IMR-90 (cell line): ENCODE measurements around the gene SNX30. TPM values are rescaled to one million over a fixed set of nuclear protein-coding genes. Genes with fewer than 3 reads are reported as not detected.

ENCODE experiments used
- ATAC-seq: fragments of 200-7000 bp; cut with Tn5 transposase; 2 replicates; pipeline ENCODE4 v1.9.1; 2020; ENCODE audit warnings: low read depth, mild to moderate bottlenecking, moderate library complexity
- BruUV-seq: library from RNA; stranded (reverse); fragments of 400-500 nt; replicated peaks from 2 replicates; lab custom pipeline; 2021; lab: Mats Ljungman, UMichigan
- CTCF ChIA-PET: fragments of 300-600 bp; formaldehyde crosslinking; extraction: SDS; loops from one replicate; lab custom pipeline; 2021; ENCODE audit warnings: antibody characterized with exemption; lab: Yijun Ruan, JAX
- POLR2A ChIA-PET: fragments of 300-600 bp; sonication (Branson Sonifier 250); formaldehyde crosslinking; loops from one replicate; lab custom pipeline; 2022; ENCODE audit warnings: antibody characterized with exemption; ENCODE audit not compliant: unreplicated experiment; lab: Charles Lee
- DNase-seq: peaks from one replicate; pipeline ENCODE4 v3.0.0; 2013
- H2AFZ ChIP-seq: replicated peaks from 2 replicates; pipeline ENCODE3; 2013; ENCODE audit warnings: low read length, mild to moderate bottlenecking; ENCODE audit not compliant: poor library complexity
- H2AK5ac ChIP-seq: 2 replicates; pipeline ENCODE4 v1.6.1; 2013; ENCODE audit warnings: low read depth, low read length, inconsistent platforms
- H2AK9ac ChIP-seq: replicated peaks from 2 replicates; pipeline ENCODE3; 2013; ENCODE audit warnings: mild to moderate bottlenecking, low read depth, low read length, moderate library complexity; ENCODE audit not compliant: poor library complexity
- H2BK120ac ChIP-seq: 2 replicates; pipeline ENCODE4 v1.6.1; 2013; ENCODE audit warnings: low read depth, low read length, inconsistent platforms
- H2BK15ac ChIP-seq: 3 replicates; pipeline ENCODE4 v1.6.1; 2013; ENCODE audit warnings: low read depth, low read length, inconsistent platforms
- H2BK20ac ChIP-seq: 2 replicates; pipeline ENCODE4 v1.6.1; 2013; ENCODE audit warnings: low read depth, mild to moderate bottlenecking, inconsistent platforms, low read length, moderate library complexity
- H2BK5ac ChIP-seq: 2 replicates; pipeline ENCODE4 v1.6.1; 2013; ENCODE audit warnings: mild to moderate bottlenecking, low read depth, low read length, inconsistent platforms; ENCODE audit not compliant: poor library complexity, severe bottlenecking
- H3K14ac ChIP-seq: replicated peaks from 2 replicates; pipeline ENCODE4 v1.6.1; 2013; ENCODE audit warnings: low read depth, low read length, inconsistent platforms
- H3K18ac ChIP-seq: 2 replicates; pipeline ENCODE4 v1.6.1; 2013; ENCODE audit warnings: low read depth, low read length, control low read depth
- H3K23ac ChIP-seq: 2 replicates; pipeline ENCODE4 v1.6.1; 2013; ENCODE audit warnings: low read depth, low read length, inconsistent platforms
- H3K27ac ChIP-seq: 2 replicates; pipeline ENCODE4 v1.5.1; 2013; ENCODE audit warnings: mild to moderate bottlenecking, control low read depth, low read length; ENCODE audit not compliant: insufficient read depth
- H3K27me3 ChIP-seq: 2 replicates; pipeline ENCODE4 v1.6.1; 2013; ENCODE audit warnings: low read length; ENCODE audit not compliant: control insufficient read depth, insufficient read depth
- H3K36me3 ChIP-seq: 2 replicates; pipeline ENCODE4 v1.6.1; 2013; ENCODE audit warnings: low read length, mixed read lengths; ENCODE audit not compliant: control insufficient read depth, insufficient read depth
- H3K4ac ChIP-seq: 2 replicates; pipeline ENCODE4 v1.6.1; 2013; ENCODE audit warnings: low read depth, low read length, inconsistent platforms
- H3K4me1 ChIP-seq: 2 replicates; pipeline ENCODE4 v1.6.1; 2013; ENCODE audit warnings: low read length, mixed read lengths; ENCODE audit not compliant: control insufficient read depth, insufficient read depth
- H3K4me2 ChIP-seq: 2 replicates; pipeline ENCODE4 v1.6.1; 2013; ENCODE audit warnings: low read depth, mild to moderate bottlenecking, control low read depth, low read length, moderate library complexity
- H3K4me3 ChIP-seq: 2 replicates; pipeline ENCODE4 v1.5.1; 2013; ENCODE audit warnings: low read depth, mild to moderate bottlenecking, control low read depth, low read length, moderate library complexity; ENCODE audit not compliant: insufficient read depth
- H3K56ac ChIP-seq: 2 replicates; pipeline ENCODE4 v1.6.1; 2013; ENCODE audit warnings: low read length, inconsistent platforms; ENCODE audit not compliant: insufficient read depth; ENCODE audit errors: extremely low read depth
- H3K79me1 ChIP-seq, 2 experiments: 2 replicates each; pipeline ENCODE4 v1.6.1; 2013; ENCODE audit warnings: low read length in 2 of 2, inconsistent platforms in 1 of 2, low read depth in 1 of 2
- H3K9ac ChIP-seq: 2 replicates; pipeline ENCODE4 v1.6.1; 2013; ENCODE audit warnings: low read depth, low read length, control low read depth
- H3K9me1 ChIP-seq: 2 replicates; pipeline ENCODE4 v1.6.1; 2013; ENCODE audit warnings: low read length, inconsistent platforms; ENCODE audit not compliant: insufficient read depth
- H3K9me3 ChIP-seq: 2 replicates; pipeline ENCODE4 v1.6.1; 2013; ENCODE audit warnings: low read length; ENCODE audit not compliant: control insufficient read depth, insufficient read depth
- H4K20me1 ChIP-seq: 2 replicates; pipeline ENCODE4 v1.6.1; 2013; ENCODE audit warnings: low read length, inconsistent platforms; ENCODE audit not compliant: insufficient read depth
- H4K5ac ChIP-seq: 2 replicates; pipeline ENCODE4 v1.6.1; 2013; ENCODE audit warnings: mild to moderate bottlenecking, low read depth, low read length, control low read depth
- H4K8ac ChIP-seq, 2 experiments: 2 replicates each; pipeline ENCODE4 v1.6.1; 2013; ENCODE audit warnings: low read depth in 2 of 2, low read length in 2 of 2, control low read depth in 1 of 2, inconsistent platforms in 1 of 2
- H4K91ac ChIP-seq: 2 replicates; pipeline ENCODE4 v1.6.1; 2013; ENCODE audit warnings: low read depth, low read length, inconsistent platforms; ENCODE audit not compliant: insufficient read depth
- BHLHE40 ChIP-seq: fragments of 150-350 bp; IDR thresholded peaks from 2 replicates; pipeline ENCODE4 v1.6.1; 2016; ENCODE audit warnings: mild to moderate bottlenecking, low read depth, low read length
- CEBPB ChIP-seq: IDR thresholded peaks from 2 replicates; pipeline ENCODE4 v1.6.1; 2012; ENCODE audit warnings: low read depth, low read length, improper control_type of control experiment
- CHD1 ChIP-seq: IDR thresholded peaks from 2 replicates; pipeline ENCODE4 v1.6.1; 2012; ENCODE audit warnings: low read depth, low read length, improper control_type of control experiment
- FOS ChIP-seq: fragments of 150-350 bp; IDR thresholded peaks from 2 replicates; pipeline ENCODE4 v1.6.1; 2016; ENCODE audit warnings: low read depth, low read length
- MXI1 ChIP-seq: IDR thresholded peaks from 2 replicates; pipeline ENCODE4 v1.6.1; 2012; ENCODE audit warnings: low read depth, mild to moderate bottlenecking, low read length, moderate library complexity, borderline replicate concordance
- NFE2L2 ChIP-seq: fragments of 150-350 bp; IDR thresholded peaks from 2 replicates; pipeline ENCODE4 v1.6.1; 2016; ENCODE audit warnings: low read depth, mild to moderate bottlenecking, low read length
- POLR2A ChIP-seq: IDR thresholded peaks from 2 replicates; pipeline ENCODE4 v1.6.1; 2012; ENCODE audit warnings: mild to moderate bottlenecking, low read depth, low read length
- RCOR1 ChIP-seq: IDR thresholded peaks from 2 replicates; pipeline ENCODE4 v1.6.1; 2012; ENCODE audit warnings: mild to moderate bottlenecking, low read length, improper control_type of control experiment; ENCODE audit not compliant: insufficient replicate concordance
- RFX5 ChIP-seq: IDR thresholded peaks from 2 replicates; pipeline ENCODE4 v1.8.0; 2012; ENCODE audit warnings: low read depth, mild to moderate bottlenecking, low read length, moderate library complexity
- WGBS, 2 experiments: methylation state at CpG; one replicate each; pipeline versions ENCODE4 v1.1.5 to v1.1.7; 2013; ENCODE audit warnings: missing lambda C conversion rate in 2 of 2; ENCODE audit not compliant: insufficient read length in 1 of 2; ENCODE audit errors: extremely low coverage in 2 of 2; 5-methylcytosine and 5-hydroxymethylcytosine counted together
- dilution Hi-C: fragments of 300-500 bp; cut with HindIII; formaldehyde crosslinking; loops from one replicate; pipeline ENCODE4 v1.14.3; 2018; ENCODE audit warnings: low sequenced_read_pairs; ENCODE audit not compliant: unreplicated experiment
- in situ Hi-C: fragments of 300-500 bp; cut with MboI; formaldehyde crosslinking; loops from 3 replicates; pipeline ENCODE4 v1.14.3; 2019; ENCODE audit warnings: low sequenced_read_pairs, inconsistent platforms, mixed read lengths
- intact Hi-C: fragments of 100-400 bp; cut with micrococcal nuclease; formaldehyde crosslinking; loops from 2 replicates; pipeline ENCODE4 v1.10.0; 2022
- polyA plus RNA-seq, 3 experiments: library from polyadenylated mRNA; depleted of rRNA; stranded (reverse); fragments of >200 nt; gene quantifications; 2 replicates each; pipeline ENCODE4 v1.2.3, GENCODE V29; 2012; ENCODE audit warnings: low replicate concordance in 1 of 3
- total RNA-seq: library from RNA; depleted of rRNA; stranded (reverse); fragments of >200 nt; gene quantifications from 2 replicates; pipeline ENCODE4 v1.2.3, GENCODE V29; 2012
- TF ChIP-seq, protein P1 (sequence below): fragments of 150-350 bp; IDR thresholded peaks from 2 replicates; pipeline ENCODE4 v1.6.1; 2017; ENCODE audit warnings: mild to moderate bottlenecking, antibody characterized with exemption, low read length, low read depth
- TF ChIP-seq, protein P2 (sequence below): fragments of 150-350 bp; IDR thresholded peaks from 2 replicates; pipeline ENCODE4 v1.6.1; 2016; ENCODE audit warnings: low read depth, mild to moderate bottlenecking, low read length, moderate library complexity, borderline replicate concordance

SNX30 gene
- total and polyA plus RNA-seq, 2 of the 4 experiments (the other 2 are of a cell fraction): 8.0 to 18.8 TPM

DNA sequence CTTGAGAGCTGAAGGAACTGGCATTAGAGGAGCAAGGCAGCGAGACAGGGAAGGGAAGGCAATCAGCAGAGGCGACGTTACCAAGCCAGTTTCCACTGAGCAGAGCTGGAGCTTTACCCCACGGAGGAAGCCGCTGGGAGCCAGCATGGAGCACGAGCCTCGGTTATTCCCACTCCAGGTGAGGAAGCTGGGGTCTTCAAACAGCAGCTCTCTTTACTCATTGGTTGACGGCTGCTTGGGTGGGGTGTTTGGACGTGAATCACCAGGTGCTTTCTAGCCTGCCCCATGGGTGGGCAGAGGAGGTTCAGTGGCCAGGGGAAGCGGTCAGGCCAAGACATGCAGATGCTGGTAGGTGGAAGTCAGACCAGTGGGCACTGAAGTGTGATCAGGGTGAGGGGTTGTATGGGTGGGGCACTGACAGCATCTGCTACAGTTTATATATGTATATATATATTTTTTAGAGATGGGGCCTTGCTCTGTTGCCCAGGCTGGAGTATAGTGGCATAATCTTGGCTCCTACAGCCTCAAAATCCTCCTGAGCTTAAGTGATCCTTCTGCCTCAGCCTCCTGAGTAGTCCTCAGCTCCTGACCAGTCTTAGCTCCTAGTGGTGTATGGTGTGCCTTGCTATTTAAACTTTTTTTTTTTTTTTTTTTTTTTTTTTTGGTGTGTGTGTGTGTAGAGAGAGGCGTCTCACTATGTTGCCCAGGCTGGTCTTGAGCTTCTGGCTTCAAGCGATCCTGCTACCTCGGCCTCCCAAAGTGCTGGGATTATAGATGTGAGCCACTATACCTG is 12.4 kb downstream of the SNX30 start:
- 97% methylated on average over 5 of the region's 13 CpGs; no CpG with 5 or more reads in 1 of the 2 experiments for whole genome bisulfite sequencing, 2 experiments
- Histone ChIP-seq H2AK5ac (peak overlapping the region; percentile 68), H4K20me1 (peaks cover 45% of the 10 kb centered on the region), H2BK120ac (peak overlapping the region; percentile 48), H2BK5ac (no peak overlapping the region), H3K4me1 (peaks cover 25% of the 10 kb centered on the region), H3K36me3 (no peaks in the 10 kb centered on the region), H3K4me2 (no peak overlapping the region), H2AK9ac (no peak overlapping the region), H4K8ac (no peak overlapping the region), H3K4me3 (no peak overlapping the region), H4K5ac (no peak overlapping the region), H2BK20ac (peak overlapping the region; percentile 58; the same call in 1 of the 2 replicates), H3K14ac (peak overlapping the region; percentile 59; the same call in 1 of the 2 replicates), H3K9me1 (peaks cover 35% of the 10 kb centered on the region), H3K56ac (no peak overlapping the region), H3K23ac (peak overlapping the region; percentile 39; the same call in 1 of the 2 replicates), H2AFZ (no peak overlapping the region), H3K27me3 (no peaks in the 10 kb centered on the region), H3K79me1 (peaks cover 33 to 64% of the 10 kb centered on the region in 2 experiments; a peak in 3 of 4 replicates), H3K9ac (no peak overlapping the region), H4K91ac (peak overlapping the region; percentile 40), H3K18ac (no peak overlapping the region), H2BK15ac (peak overlapping the region; percentile 8; the same call in 1 of the 3 replicates), H3K27ac (no peak overlapping the region), H3K9me3 (no peaks in the 10 kb centered on the region), H3K4ac (peak overlapping the region; percentile 63)
- POLR2A ChIA-PET: no interaction called here
- no TSS peak for BruUV-seq
- CTCF ChIA-PET: no interaction called here
- TF ChIP-seq NFE2L2 (no peak), FOS (no peak), RCOR1 (no peak), MXI1 (no peak), POLR2A (no peak), CEBPB (no peak), CHD1 (no peak), RFX5 (no peak), BHLHE40 (no peak)
- TF ChIP-seq, protein P1, sequence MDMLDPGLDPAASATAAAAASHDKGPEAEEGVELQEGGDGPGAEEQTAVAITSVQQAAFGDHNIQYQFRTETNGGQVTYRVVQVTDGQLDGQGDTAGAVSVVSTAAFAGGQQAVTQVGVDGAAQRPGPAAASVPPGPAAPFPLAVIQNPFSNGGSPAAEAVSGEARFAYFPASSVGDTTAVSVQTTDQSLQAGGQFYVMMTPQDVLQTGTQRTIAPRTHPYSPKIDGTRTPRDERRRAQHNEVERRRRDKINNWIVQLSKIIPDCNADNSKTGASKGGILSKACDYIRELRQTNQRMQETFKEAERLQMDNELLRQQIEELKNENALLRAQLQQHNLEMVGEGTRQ: no peak
- TF ChIP-seq, protein P2, sequence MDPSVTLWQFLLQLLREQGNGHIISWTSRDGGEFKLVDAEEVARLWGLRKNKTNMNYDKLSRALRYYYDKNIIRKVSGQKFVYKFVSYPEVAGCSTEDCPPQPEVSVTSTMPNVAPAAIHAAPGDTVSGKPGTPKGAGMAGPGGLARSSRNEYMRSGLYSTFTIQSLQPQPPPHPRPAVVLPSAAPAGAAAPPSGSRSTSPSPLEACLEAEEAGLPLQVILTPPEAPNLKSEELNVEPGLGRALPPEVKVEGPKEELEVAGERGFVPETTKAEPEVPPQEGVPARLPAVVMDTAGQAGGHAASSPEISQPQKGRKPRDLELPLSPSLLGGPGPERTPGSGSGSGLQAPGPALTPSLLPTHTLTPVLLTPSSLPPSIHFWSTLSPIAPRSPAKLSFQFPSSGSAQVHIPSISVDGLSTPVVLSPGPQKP: no peak
- ATAC-seq (no peak), DNase-seq (no peak)
- in situ Hi-C loops (no loop called here), dilution Hi-C loops (no loop called here), intact Hi-C loops (no loop called here)
